Fibroblast of lung (primary cell): ENCODE measurements around the gene CD86. TPM values are rescaled to one million over a fixed set of nuclear protein-coding genes. Genes with fewer than 3 reads are reported as not detected.

Source experiments
- DNase-seq, 2 donors: peaks; one replicate each; pipeline versions ENCODE4 v3.0.0 to v3.0.0-alpha.2; 2010; ENCODE audit warnings: low read depth in 2 of 2
- H2AFZ ChIP-seq: 2 replicates; pipeline ENCODE4 v1.5.1; 2012; ENCODE audit warnings: low read length, control low read depth, inconsistent platforms
- H3K27ac ChIP-seq: 2 replicates; pipeline ENCODE4 v1.5.1; 2011; ENCODE audit warnings: low read length, control low read depth; ENCODE audit not compliant: insufficient read depth
- H3K27me3 ChIP-seq: 2 replicates; pipeline ENCODE4 v1.5.1; 2011; ENCODE audit warnings: mild to moderate bottlenecking, low read length; ENCODE audit not compliant: control insufficient read depth, insufficient read depth
- H3K36me3 ChIP-seq: 2 replicates; pipeline ENCODE4 v1.5.1; 2011; ENCODE audit warnings: low read length; ENCODE audit not compliant: control insufficient read depth, insufficient read depth
- H3K4me1 ChIP-seq: 2 replicates; pipeline ENCODE4 v1.5.1; 2011; ENCODE audit warnings: low read length; ENCODE audit not compliant: control insufficient read depth, insufficient read depth; ENCODE audit errors: extremely low read depth
- H3K4me2 ChIP-seq: 2 replicates; pipeline ENCODE4 v1.5.1; 2011; ENCODE audit warnings: low read length, control low read depth; ENCODE audit not compliant: insufficient read depth; ENCODE audit errors: extremely low read depth
- H3K4me3 ChIP-seq, 4 experiments: fragments of 200-600 bp in 1 of 4; sonication (generic) in 1 of 4; replicated peaks in 1 of 4; 2 replicates each; pipeline ENCODE4 v1.5.1; 2011 to 2016; ENCODE audit warnings: low read length in 4 of 4, low read depth in 3 of 4, mild to moderate bottlenecking in 3 of 4, control low read depth in 2 of 4, inconsistent platforms in 1 of 4, mixed read lengths in 1 of 4; ENCODE audit not compliant: insufficient read depth in 1 of 4; ENCODE audit errors: control extremely low read depth in 1 of 4
- H3K79me2 ChIP-seq: 2 replicates; pipeline ENCODE4 v1.5.1; 2012; ENCODE audit warnings: mild to moderate bottlenecking, low read length, inconsistent platforms; ENCODE audit not compliant: control insufficient read depth, insufficient read depth
- H3K9ac ChIP-seq: 2 replicates; pipeline ENCODE4 v1.5.1; 2011; ENCODE audit warnings: mild to moderate bottlenecking, low read length, control low read depth; ENCODE audit not compliant: insufficient read depth
- H3K9me3 ChIP-seq: 2 replicates; pipeline ENCODE4 v1.5.1; 2012; ENCODE audit warnings: low read depth, low read length; ENCODE audit not compliant: control insufficient read depth, insufficient read depth
- H4K20me1 ChIP-seq: 2 replicates; pipeline ENCODE4 v1.5.1; 2011; ENCODE audit warnings: low read length; ENCODE audit not compliant: control insufficient read depth, insufficient read depth; ENCODE audit errors: extremely low read depth
- CTCF ChIP-seq, 2 donors: IDR thresholded peaks in 1 of 2; conservative IDR thresholded peaks in 1 of 2; 1 replicate in 1 of 2; 2 replicates in 1 of 2; pipeline ENCODE4 v1.5.1; 2011 to 2012; ENCODE audit warnings: low read length in 2 of 2, control low read depth in 1 of 2, inconsistent platforms in 1 of 2, low read depth in 1 of 2, mild to moderate bottlenecking in 1 of 2
- EZH2 ChIP-seq: IDR thresholded peaks from 2 replicates; pipeline ENCODE4 v1.5.1; 2012; ENCODE audit warnings: low read length, control low read depth, mild to moderate bottlenecking; ENCODE audit errors: missing control alignments
- polyA plus RNA-seq, 2 donors: library from polyadenylated mRNA; depleted of rRNA in 1 of 2; stranded (reverse) in 1 of 2; unstranded in 1 of 2; fragments of >200 nt; gene quantifications; 2 replicates each; pipeline ENCODE4 v1.2.1, GENCODE V29; 2011 to 2012; ENCODE audit warnings: missing spikeins in 1 of 2
- total RNA-seq: library from RNA; depleted of rRNA; stranded (reverse); fragments of >200 nt; gene quantifications from 2 replicates; pipeline ENCODE4 v1.2.1, GENCODE V29; 2014

Gene CD86
- total and polyA plus RNA-seq, 2 donors (not counting 1 experiment from before 2014, with no cell fraction given) = not detected

- no peaks in the 10 kb centered on the region for H3K36me3 ChIP-seq
- H3K27ac ChIP-seq = no peak overlapping the region
- no peak for DNase-seq
- no peak overlapping the region for H3K9ac ChIP-seq
- no peaks in the 10 kb centered on the region for H3K27me3 ChIP-seq
- no peaks in the 10 kb centered on the region for H3K79me2 ChIP-seq
- H2AFZ ChIP-seq = no peak overlapping the region
- H3K9me3 ChIP-seq = no peaks in the 10 kb centered on the region
- no peak for TF ChIP-seq CTCF (conservative IDR thresholded peaks at IDR 0.05 in 1 of 2, IDR thresholded peaks at IDR 0.05 in 1 of 2; ENCODE audit: low read depth in 1 of 2, low read length in 2 of 2)
- no peak for TF ChIP-seq EZH2
- H3K4me3 ChIP-seq = no peak overlapping the region
- H3K4me1 ChIP-seq = no peaks in the 10 kb centered on the region
- no peak overlapping the region for H3K4me2 ChIP-seq
- H4K20me1 ChIP-seq = no peaks in the 10 kb centered on the region
These were observed 41.7 kb upstream of the CD86 start for GRCh38 chr3:122013448-122013925.

- Histone ChIP-seq H3K4me2 (no peak overlapping the region), H3K4me1 (no peaks in the 10 kb centered on the region), H3K9me3 (no peaks in the 10 kb centered on the region), H3K9ac (no peak overlapping the region), H3K27me3 (no peaks in the 10 kb centered on the region), H3K4me3 (no peak overlapping the region), H2AFZ (no peak overlapping the region), H3K36me3 (no peaks in the 10 kb centered on the region), H3K27ac (no peak overlapping the region), H3K79me2 (no peaks in the 10 kb centered on the region), H4K20me1 (no peaks in the 10 kb centered on the region)
- no peak for DNase-seq
- TF ChIP-seq EZH2 (no peak), CTCF (conservative IDR thresholded peaks at IDR 0.05 in 1 of 2, IDR thresholded peaks at IDR 0.05 in 1 of 2; ENCODE audit: low read depth in 1 of 2, low read length in 2 of 2) (no peak)
These were observed 40.4 kb upstream of the CD86 start for GRCh38 chr3:122014741-122015140.

GRCh38 chr3:122019493-122019892, 35.7 kb upstream of the CD86 start:
- Histone ChIP-seq H3K4me1 (no peaks in the 10 kb centered on the region), H3K79me2 (no peaks in the 10 kb centered on the region), H4K20me1 (no peaks in the 10 kb centered on the region), H2AFZ (no peak overlapping the region), H3K27ac (no peak overlapping the region), H3K4me2 (no peak overlapping the region), H3K4me3 (no peak overlapping the region), H3K9ac (no peak overlapping the region), H3K27me3 (peaks cover 2% of the 10 kb centered on the region), H3K9me3 (no peaks in the 10 kb centered on the region), H3K36me3 (no peaks in the 10 kb centered on the region)
- TF ChIP-seq CTCF (conservative IDR thresholded peaks at IDR 0.05 in 1 of 2, IDR thresholded peaks at IDR 0.05 in 1 of 2; ENCODE audit: low read depth in 1 of 2, low read length in 2 of 2) (no peak), EZH2 (no peak)
- no peak for DNase-seq
